ENCODE measurements around the gene GABBR1.

DNA sequence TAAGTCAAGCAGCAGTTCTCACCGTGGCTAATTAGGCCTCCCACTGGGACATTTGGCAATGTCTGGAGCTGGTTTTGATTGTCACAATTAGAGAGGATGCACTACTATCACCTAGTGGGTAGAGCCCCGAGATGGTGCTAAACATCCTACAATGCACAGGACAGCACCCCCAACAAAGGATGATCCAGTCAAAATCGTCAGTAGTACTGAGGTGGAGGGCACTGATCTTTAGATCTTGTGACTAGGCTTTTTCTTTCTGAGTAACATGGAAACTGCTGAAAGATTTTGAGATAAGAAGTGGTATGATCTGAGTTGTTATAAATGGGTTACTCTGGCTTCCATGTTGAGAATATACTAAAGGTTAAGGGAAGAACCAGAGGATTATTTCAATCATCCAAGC lies 85.4 kb downstream of the GABBR1 start:
- TF ChIP-seq, protein P1, sequence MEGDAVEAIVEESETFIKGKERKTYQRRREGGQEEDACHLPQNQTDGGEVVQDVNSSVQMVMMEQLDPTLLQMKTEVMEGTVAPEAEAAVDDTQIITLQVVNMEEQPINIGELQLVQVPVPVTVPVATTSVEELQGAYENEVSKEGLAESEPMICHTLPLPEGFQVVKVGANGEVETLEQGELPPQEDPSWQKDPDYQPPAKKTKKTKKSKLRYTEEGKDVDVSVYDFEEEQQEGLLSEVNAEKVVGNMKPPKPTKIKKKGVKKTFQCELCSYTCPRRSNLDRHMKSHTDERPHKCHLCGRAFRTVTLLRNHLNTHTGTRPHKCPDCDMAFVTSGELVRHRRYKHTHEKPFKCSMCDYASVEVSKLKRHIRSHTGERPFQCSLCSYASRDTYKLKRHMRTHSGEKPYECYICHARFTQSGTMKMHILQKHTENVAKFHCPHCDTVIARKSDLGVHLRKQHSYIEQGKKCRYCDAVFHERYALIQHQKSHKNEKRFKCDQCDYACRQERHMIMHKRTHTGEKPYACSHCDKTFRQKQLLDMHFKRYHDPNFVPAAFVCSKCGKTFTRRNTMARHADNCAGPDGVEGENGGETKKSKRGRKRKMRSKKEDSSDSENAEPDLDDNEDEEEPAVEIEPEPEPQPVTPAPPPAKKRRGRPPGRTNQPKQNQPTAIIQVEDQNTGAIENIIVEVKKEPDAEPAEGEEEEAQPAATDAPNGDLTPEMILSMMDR (IDR thresholded peaks at IDR 0.05; ENCODE audit: poor library complexity, severe bottlenecking) = no peak
- TF ChIP-seq REST (IDR thresholded peaks at IDR 0.05; ENCODE audit: borderline replicate concordance) (no peak), POLR2AphosphoS5 (IDR thresholded peaks at IDR 0.05) (no peak), EP300 (conservative IDR thresholded peaks at IDR 0.05; ENCODE audit: poor library complexity, severe bottlenecking) (no peak), EZH2 (IDR thresholded peaks at IDR 0.05; ENCODE audit: borderline replicate concordance, insufficient read depth, low read length, poor library complexity, severe bottlenecking) (no peak), MXI1 (conservative IDR thresholded peaks at IDR 0.05; ENCODE audit: poor library complexity, severe bottlenecking) (no peak), TAF1 (IDR thresholded peaks at IDR 0.05; ENCODE audit: low read depth) (no peak), RAD21 (conservative IDR thresholded peaks at IDR 0.05) (no peak), SMC3 (conservative IDR thresholded peaks at IDR 0.05; ENCODE audit: poor library complexity) (no peak)
